ENCODE measurements around the gene DMWD.

Gene DMWD

DNA sequence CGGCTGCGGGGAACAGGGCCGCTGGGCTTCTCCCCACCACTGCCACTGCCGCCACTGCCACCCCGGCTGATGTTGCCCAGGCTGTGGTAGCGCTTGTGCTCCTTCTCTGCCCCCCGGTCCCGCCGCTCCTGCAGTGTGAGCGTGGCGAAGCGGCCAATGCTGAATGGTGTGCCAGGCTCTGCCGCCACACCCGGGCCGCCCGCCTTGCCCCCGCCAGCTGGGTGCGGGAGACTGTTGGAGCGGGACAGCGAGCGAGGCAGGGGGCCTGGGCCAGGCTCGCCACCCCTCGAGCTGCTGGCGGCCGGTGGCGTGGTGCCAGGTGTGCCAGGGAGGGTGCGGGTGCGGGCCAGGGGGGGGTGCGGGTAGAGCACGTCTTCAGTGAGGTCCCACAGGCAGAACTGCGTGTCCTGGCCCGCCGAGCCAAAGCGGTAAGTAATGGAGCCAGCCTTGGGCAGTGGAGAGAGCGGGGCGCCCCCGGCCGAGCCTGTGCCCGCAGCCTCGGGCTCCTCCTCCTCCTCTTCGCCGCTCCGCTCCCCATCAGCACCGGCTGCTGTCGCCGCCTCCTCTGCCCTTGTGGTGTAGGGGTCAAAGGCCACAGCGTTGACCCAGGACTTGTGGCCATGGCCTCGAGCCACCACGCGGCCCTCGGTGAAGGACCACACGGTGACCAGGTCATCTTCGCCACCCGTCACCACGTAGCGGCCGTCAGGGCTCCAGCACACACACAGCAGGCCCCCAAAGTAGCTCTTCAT, 6.7 kb downstream of the DMWD start:
- DNase-seq (ENCODE audit: low read depth) = no peak

DNA sequence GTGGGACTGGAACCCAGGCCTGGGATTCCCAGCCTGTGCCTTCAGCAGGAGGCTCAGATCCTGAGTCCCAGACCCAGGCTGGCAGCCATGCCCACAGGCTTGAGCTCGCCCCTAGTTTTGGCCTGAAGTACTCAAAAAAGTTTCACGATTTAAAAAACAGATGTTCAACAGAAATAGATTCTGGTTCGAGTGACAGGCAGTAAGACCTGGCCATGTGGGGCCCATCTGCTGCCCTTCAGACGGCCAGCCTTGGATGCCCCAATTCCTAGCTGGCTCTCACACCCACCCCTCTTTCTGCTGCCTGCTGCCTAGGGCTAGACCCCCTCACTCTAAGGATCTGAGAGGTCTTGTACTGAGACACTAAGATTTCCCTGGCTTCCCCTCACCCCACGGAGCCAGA, 7.5 kb downstream of the DMWD start:
- no peak for DNase-seq (ENCODE audit: low read depth)

DNA sequence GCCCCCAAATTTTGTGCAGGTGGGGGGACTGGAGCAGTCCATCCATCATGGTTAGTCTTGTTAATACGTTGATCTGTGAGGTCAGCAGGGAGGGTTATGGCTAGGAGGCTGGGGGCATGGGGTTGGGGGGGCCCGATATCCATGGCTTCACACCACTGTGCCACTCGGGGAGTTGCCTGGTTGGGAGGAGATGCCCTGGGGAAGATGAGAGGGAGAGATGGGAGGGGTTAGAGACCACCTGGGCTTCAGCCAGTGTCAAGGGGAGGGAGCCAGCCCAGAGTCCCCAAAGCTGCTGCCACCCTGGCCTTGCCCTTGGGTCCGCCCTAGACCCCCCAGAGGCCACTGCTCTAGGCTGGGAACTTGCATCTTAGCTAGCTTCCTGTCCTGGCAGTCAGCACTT, 8.5 kb downstream of the DMWD start:
- DNase-seq (ENCODE audit: low read depth) = no peak

DNA sequence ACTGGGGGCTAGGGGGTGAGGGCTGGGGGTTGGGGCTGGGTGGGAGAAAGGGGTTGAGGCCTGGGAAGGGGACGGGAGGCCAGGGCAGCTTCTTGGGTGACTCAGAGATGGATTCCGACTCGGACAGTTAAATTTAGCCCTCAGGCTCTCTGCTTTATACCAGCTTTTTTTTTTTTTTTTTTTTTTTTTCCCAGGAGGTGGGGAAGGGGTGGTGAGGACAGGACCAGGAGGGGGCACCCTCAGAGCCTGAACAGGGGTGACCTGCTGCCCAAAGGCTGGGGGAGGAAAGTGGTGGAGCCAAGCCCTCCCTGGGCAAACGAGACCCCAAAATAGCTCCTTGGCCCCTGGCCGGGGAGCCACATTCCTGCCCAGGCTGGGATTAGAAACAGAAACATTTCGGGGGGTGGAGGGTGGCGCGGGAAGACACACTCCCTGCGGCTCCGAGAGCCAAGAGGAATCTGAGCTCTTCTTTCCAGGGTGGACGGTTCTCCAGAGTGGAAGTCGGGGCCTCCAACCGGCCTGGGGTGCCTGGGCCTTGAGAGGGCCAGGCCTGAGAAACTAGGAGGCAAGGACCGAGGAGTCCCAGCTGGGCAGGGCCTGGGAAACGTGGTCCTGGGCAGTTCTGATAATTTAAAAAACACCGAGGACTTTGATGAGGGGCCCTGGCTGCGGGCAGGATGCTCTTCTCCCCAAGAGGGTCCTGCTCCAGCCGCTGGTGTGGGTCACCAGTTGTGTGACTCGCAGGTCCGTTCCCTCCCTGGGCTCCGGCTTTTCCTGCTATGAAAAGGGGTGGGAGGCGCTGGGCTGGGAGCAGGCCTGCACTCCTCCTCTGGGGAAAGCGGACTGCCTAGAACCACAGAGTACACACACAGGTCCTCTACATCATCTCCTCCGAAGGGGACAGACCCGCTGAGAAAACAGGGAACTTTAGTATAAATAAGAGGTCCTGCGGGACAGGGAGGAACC, 9.5 kb downstream of the DMWD start:
- DNase-seq (ENCODE audit: low read depth) = no peak

DNA sequence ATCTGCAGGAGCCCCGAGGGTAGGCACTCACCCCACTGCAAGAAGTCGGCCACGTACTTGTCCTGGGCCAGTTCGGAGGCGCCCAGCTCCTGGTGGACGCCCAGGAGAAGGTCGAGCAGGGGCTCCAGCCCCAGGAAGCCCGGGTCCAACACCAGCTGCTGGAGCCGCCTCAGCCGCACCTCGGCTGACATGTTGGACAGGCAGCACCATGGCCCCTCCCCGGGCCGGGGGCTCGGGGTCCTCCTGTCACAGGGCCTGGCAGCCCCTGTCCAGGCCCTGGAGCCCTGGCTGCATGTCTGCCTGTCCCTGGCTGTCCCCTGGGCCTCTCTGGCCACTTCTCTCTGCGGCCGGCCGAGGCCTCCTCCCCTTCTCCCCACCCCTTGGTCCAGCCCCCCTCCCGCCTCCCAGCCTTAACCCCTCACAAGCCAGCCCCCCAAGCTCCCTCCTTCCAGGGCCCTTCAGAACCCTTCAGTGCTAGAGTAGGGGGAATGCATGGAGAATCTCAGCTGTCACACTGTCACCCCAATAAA, 10.4 kb downstream of the DMWD start, which contains the start of gene DMPK:
Gene DMPK, minus strand, starts transcription at position 329 of the 530 bp plus-strand sequence. Its CDS starts 138 bp downstream, at position 191.
- DNase-seq (ENCODE audit: low read depth) = no peak

DNA sequence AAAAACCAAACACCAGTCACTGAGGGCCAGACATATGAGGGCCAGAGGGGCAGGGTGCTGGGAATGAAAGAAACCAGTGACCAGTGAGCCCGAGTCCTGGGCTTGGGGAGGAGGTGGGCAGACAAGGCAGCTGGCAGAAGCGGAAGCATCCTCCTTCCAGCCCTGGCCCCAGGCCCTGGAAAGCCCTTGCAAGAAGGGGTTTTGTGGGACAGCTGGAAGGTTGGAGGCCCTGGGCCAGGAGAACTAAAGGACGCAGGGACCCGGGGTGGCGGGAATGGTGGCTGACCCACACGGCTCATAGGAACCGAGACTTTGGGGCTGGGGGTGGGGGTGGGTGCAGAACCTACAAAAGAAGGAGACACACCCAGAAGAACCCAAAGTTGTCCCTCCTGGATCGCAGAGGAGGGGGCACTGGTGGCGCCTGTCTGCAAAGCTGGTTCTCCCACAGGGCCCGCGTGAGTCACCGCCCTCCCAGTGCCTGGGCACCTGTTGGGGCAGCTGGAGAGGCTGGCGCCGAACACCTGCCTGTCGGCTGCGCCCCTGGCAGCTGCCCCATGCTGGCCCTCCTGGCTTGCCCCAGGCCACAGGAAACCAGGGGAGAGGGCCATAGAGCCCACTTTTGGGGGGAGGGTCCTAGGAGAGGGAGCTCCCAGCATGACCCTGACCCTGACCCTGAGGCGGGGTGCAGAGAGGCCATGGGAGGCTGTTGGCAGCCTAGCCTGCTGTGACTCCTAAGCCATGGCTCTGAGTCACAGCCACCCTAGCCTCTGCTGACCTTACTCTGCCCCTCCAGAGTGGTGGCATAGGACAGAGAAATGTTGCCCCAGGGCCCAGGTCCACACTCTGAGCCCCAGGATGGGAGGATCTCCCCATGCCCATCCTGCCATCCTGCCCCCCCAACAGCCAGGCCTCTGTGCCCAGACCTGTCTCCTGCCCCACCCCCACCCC, 11.2 kb downstream of the DMWD start:
- DNase-seq (ENCODE audit: low read depth) = no peak

DNA sequence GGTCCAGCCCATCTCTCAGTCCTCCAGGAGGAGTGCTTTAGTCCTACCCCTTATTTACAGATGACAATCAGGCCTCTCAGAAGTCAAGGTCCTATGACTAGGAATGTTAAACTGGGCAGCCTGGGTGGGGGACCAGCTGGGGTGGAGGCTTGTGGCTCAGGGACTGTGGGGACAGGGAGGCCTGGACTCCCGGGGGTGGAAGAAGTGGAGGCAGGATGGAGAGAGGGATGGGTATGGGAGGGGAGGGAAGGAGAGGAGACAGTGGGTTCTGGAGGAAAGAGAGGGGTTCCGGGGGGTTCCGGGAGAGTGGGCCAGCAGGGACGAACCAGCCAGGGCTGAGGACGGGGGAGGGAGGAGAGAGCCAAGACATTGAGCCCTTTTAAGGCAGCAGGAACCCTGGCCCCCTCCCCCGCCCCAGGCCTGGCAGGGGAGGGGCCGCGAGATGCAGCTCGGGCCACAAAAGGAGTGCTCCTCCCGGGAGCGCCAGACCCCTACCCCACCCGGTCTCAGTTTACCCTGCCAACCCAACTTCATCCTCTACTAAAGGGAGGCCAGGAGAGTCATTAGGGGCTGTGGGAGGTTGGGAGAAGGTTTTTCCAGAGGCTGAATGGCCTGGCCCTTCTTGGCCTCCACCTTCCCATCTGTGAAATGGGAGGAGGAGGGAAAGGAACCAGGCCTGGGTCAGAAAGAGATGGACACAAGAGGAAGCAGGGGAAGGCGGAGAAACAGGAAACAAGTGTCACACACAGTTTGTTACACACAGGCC, 12.0 kb downstream of the DMWD start:
- no peak for DNase-seq (ENCODE audit: low read depth)

DNA sequence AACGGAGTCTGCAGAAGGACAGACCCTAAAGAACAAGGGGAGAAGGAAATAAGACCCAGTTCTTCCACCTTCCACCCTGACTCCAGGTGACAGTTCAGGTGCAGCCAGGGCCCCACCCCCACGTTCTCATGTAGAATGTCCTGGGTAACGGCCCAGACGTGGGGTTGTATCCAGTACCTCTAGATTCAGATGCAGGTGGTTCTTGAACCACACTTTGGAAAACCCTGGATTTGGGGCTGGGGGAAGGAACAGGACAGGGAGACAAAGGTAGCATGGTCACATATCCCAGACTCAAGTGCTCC, 12.5 kb downstream of the DMWD start:
- DNase-seq (ENCODE audit: low read depth) = no peak

DNA sequence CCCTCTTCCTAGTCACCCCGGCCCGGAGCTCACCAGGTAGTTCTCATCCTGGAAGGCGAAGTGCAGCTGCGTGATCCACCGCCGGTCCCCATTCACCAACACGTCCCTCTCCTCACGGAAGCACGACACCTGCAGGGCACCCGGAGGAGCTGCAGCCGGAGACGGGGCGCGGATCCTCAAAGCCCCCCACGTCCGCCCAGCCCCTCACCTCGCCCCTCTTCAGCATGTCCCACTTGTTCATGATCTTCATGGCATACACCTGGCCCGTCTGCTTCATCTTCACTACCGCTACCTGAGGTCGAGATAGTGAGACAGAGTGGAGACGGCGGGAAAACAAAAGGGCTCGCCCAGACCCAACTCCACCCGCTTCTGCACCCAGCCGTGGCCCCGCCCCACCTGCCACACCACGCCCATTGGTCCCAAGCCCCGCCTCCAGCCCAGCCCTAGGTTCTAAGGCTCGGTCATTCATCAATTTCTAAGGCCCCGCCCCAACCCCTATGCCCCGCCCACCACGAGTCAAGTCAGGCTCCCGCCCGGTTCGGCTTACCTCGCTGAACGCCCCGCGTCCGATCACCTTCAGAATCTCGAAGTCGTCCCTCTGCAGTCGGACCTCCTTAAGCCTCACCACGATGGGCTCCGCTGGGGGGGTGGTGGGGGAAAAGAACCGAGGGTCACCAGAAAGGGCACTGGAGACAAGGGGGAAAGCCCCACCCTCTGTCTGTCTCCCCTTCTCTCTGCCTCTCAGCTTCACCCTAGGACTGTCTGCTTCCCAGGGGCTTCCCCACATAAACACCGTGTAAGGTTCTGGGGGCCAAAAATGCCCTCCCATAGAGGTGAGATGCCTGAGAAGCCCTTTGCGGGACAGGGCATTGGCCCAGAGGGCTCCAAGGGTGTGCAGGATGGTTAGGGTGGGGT, 13.2 kb downstream of the DMWD start:
- peak; percentile 94 for DNase-seq (ENCODE audit: low read depth)

DNA sequence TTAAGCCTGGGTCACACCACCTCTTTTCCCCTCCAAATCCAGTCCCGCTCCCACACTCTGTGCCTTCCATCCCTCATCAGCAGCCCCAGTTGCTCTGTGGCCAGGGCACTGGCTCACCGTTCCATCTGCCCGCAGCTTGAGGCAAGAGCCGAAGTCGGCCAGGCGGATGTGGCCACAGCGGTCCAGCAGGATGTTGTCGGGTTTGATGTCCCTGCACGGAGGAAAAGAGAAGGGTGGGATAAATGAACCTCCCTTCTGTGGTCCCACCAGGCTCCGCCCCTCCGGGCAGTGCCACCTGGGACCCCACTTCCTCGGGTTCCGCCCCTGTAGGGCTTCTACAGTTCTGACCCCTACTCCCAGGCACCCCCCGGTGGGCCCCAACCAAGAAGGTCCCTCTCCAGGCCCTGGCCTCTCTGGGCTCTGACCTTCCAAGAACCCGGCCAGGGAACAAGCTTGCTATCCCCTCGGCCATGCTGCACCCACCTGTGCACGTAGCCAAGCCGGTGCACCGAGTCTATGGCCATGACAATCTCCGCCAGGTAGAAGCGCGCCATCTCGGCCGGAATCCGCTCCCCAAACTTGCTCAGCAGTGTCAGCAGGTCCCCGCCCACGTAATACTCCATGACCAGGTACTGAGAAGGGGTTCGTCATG, 14.5 kb downstream of the DMWD start:
- DNase-seq (ENCODE audit: low read depth) = no peak

DNA sequence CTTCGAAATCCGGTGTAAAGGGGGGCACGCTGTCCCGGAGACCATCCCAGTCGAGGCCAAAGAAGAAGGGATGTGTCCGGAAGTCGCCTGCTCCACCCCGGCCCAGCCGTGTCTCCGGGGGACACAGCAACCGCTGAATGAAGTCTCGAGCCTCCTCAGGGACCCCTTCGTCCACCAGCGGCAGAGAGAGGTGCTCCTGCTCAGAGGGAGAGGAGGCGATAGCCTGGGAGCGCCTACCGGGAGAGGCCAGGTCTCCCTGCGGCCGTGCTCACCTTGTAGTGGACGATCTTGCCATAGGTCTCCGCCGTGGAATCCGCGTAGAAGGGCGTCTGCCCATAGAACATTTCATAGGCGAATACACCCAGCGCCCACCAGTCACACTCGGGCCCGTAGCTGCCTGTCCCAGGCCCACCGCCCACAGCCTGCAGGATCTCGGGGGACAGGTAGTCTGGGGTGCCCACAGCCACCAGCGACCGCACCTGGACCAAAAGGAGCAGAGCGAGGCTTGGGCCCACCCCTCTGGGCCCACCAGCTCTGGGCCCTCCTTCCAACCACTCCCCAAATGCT, 15.2 kb downstream of the DMWD start:
- no peak for DNase-seq (ENCODE audit: low read depth)

DNA sequence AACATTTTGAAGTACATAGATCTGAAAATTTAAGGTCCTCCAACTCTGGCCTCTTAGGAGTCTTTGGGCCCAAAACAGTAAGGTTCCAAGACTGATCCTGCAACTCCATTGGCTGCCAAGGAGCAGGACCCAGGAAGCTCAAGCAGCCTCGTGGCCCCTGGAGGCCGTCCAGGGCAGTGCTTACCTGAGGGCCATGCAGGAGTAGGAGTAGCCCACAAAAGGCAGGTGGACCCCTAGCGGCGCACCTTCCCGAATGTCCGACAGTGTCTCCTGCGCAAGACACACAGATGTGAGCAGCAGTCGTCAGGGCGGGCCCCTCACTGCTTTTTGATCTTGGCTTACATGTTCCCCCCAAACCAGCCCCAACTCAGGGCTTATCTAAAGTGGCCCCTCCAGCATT, 17.9 kb downstream of the DMWD start:
- DNase-seq (ENCODE audit: low read depth) = no peak

DNA sequence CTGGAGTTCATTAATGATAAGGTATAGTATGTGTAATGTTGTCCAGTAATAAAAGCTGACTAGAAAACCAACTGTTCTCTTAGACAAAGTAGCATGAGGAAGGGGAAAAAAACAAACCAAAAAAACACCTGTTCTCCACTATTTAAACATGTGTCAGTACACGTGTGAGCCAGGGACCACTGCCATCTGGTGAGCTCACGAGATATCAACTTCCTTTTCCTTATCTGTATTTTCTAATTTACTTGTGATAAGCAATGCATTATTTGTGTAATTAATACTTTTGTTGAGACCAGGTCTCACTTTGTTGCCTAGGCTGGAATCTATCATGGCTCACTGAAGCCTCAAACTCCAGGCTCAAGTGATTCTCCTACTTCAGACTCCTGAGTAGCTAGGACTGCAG, 19.3 kb downstream of the DMWD start:
- no peak for DNase-seq (ENCODE audit: low read depth)

DNA sequence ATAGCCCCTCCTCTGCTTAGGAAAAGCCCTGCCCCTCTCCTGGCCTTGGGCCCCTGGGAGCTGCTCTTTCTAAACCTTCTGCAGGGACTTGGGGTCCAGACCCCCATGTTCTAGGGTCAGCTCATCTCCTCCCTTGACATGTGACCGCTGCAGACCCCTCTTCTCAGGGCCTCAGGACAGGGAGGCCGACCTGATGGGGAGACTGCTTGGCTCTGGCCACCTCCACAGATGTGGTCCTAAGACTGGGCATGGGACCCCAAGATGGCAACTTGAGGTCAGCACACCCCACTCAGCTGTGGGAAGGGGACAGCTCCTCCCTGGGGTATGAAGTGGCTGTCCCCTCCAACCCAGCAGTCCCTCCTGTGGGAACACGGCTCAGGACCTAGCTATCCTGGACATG, 19.7 kb downstream of the DMWD start:
- DNase-seq (ENCODE audit: low read depth) = no peak

DNA sequence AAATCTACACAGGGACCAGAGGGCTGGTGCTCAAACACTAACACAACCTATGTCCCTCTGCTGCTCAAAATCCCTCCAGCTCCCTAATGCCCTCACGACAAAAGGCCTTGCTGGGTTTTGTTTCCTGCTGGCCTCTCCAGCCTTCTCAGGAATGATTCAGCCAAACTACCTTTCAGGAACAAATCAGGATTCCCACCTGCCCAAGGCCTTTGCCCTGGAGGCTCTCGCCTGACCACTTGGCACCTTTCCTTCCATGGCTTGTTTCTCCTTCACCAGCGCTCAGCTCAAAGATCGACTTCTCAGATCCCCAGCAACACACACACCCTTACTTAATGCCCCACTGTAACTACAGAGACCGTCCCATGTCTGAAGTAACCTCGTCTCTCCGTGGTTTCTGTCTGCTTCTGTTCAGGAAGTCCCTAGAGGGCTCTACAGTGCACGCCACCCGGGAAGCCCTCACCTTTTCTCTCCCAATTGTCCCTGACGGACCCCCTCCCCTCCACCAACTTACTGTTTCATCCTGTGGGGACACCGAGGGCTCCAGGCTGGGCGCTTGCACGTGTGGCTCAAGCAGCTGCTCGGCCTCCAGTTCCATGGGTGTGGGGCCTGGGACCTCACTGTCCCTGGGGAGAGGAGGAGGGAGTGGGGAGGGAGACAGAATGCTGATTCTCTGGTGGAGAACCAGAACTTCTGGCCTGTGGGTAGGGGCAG, 20.4 kb downstream of the DMWD start:
- DNase-seq (ENCODE audit: low read depth) = no peak

DNA sequence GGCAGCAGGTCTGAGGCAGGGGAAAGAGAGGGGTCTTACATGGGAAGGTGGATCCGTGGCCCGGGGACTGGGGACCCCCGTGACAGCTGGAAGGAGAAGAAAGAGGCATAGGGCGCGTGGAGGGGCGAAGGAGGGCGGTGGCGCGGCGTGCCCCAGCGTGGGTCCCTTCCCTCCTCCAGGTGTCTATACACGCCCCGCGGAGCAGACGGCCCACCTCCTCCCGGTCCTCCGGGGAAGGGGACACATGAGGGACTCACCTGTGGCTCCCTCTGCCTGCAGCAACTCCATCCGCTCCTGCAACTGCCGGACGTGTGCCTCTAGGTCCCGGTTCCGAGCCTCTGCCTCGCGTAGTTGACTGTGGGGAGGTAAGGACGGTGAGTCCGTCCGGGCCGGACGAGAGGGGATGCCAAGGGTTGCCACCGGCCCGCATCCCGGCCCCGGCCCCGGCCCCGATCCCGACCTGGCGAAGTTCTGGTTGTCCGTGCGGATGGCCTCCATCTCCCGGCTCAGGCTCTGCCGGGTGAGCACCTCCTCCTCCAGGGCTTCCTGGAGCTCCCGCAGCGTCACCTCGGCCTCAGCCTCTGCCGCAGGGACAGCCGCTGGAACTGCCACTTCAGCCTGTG, 21.2 kb downstream of the DMWD start:
- no peak for DNase-seq (ENCODE audit: low read depth)

DNA sequence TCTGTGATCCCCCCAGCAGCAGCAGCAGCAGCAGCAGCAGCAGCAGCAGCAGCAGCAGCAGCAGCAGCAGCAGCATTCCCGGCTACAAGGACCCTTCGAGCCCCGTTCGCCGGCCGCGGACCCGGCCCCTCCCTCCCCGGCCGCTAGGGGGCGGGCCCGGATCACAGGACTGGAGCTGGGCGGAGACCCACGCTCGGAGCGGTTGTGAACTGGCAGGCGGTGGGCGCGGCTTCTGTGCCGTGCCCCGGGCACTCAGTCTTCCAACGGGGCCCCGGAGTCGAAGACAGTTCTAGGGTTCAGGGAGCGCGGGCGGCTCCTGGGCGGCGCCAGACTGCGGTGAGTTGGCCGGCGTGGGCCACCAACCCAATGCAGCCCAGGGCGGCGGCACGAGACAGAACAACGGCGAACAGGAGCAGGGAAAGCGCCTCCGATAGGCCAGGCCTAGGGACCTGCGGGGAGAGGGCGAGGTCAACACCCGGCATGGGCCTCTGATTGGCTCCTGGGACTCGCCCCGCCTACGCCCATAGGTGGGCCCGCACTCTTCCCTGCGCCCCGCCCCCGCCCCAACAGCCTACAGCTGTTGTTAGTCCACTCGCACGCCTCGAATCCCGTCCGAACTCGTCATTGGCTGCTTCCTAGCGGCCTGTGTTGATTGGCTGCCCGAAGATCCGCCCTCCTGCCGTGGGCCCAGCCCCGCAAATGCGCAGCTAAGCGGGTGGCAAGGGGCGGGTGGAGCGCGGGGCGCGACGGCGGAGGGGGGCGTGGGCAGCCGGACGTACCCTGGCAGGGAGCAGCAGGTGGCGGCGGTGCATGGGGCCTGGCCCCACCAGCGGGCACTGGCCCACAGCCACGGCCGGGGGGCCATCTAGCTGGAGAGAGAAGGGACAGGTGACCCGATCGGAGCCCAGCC, 22.2 kb downstream of the DMWD start:
- DNase-seq (ENCODE audit: low read depth) = peak; percentile 90
